K562 (cell line): ENCODE measurements around the gene SPOUT1. TPM values are rescaled to one million over a fixed set of nuclear protein-coding genes. Genes with fewer than 3 reads are reported as not detected.

ENCODE experiments used
- CBX2 ChIP-seq: fragments of 200-600 bp; sonication (generic); IDR thresholded peaks from one replicate; pipeline ENCODE4 v1.6.1; 2012; ENCODE audit warnings: mild to moderate bottlenecking, low read length, inconsistent platforms; ENCODE audit not compliant: insufficient read depth, poor library complexity, severe bottlenecking
- CBX3 ChIP-seq, 2 experiments: IDR thresholded peaks; 1 replicate in 1 of 2; 2 replicates in 1 of 2; pipeline ENCODE4 v1.6.1; 2012; ENCODE audit warnings: inconsistent platforms in 2 of 2, low read length in 2 of 2, borderline replicate concordance in 1 of 2, control low read depth in 1 of 2
- RBM25 ChIP-seq: fragments of 200-400 bp; formaldehyde crosslinking; IDR thresholded peaks from 2 replicates; pipeline ENCODE4 v1.6.1; 2018; ENCODE audit warnings: low read length, low read depth, moderate library complexity; ENCODE audit not compliant: severe bottlenecking
- ZFP1 ChIP-seq: fragments of 450-650 bp; formaldehyde crosslinking; IDR thresholded peaks from 2 replicates; pipeline ENCODE4 v1.4.0; 2020; ENCODE audit warnings: mild to moderate bottlenecking, mixed read lengths
- ZNF57 ChIP-seq: fragments of 450-650 bp; formaldehyde crosslinking; IDR thresholded peaks from 2 replicates; pipeline ENCODE4 v1.4.0; 2020; ENCODE audit warnings: mild to moderate bottlenecking, moderate library complexity
- polyA plus RNA-seq, 8 experiments: library from polyadenylated mRNA; depleted of rRNA in 4 of 8; stranded (reverse) in 5 of 8; unstranded in 3 of 8; fragments of >200 nt; fragmentation: Nextera tagmentation in 2 of 8; fragmentation: Illumina TruSeq in 1 of 8; extraction: Ambion mirVana in 2 of 8; extraction: Trizol in 1 of 8; gene quantifications; 2 replicates each; pipeline versions ENCODE4 v1.2.1 to v1.2.3, GENCODE V29; 2011 to 2014; ENCODE audit warnings: inconsistent platforms in 1 of 8, missing spikeins in 1 of 8
- total RNA-seq, 7 experiments: library from RNA; depleted of rRNA in 6 of 7; stranded (reverse); fragments of >200 nt in 6 of 7; fragmentation: Illumina TruSeq in 2 of 7; extraction: Trizol in 2 of 7; gene quantifications; 2 replicates each; pipeline versions ENCODE4 v1.2.1 to v1.2.3, GENCODE V29; 2011 to 2021; ENCODE audit warnings: low replicate concordance in 1 of 7
- TF ChIP-seq, protein P1 (sequence below): sonication (generic); formaldehyde crosslinking; IDR thresholded peaks from 2 replicates; pipeline ENCODE4 v1.8.0; 2023; ENCODE audit warnings: mild to moderate bottlenecking, missing genetic modification reagents
- TF ChIP-seq, protein P2 (sequence below): sonication (generic); formaldehyde crosslinking; IDR thresholded peaks from 2 replicates; pipeline ENCODE4 v1.8.0; 2022; ENCODE audit warnings: mild to moderate bottlenecking, missing genetic modification reagents

The SPOUT1 gene
- total and polyA plus RNA-seq, 9 of the 15 experiments (the other 6 are each of a cell fraction or from before 2014, with no cell fraction given): 10.6 to 121 (median 37.4) TPM

DNA sequence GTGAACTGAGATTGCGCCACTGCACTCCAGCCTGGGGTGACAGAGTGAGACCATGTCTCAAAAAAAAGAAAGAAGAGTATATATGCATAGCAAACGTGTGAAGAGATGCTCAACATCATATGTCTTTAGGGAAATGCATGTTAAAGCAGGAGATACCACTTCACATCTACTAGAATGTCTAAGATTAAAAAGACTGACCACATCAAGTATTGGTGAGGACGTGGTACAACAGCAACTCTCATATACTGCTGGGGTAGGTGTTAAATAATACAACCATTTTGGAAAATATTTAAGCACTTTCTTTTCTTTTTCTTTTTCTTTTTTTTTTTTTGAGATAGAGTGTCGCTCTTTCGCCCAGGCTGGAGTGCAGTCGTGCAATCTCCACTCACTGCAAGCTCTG is 44.2 kb downstream of the SPOUT1 start (continued):
- TF ChIP-seq, protein P1, sequence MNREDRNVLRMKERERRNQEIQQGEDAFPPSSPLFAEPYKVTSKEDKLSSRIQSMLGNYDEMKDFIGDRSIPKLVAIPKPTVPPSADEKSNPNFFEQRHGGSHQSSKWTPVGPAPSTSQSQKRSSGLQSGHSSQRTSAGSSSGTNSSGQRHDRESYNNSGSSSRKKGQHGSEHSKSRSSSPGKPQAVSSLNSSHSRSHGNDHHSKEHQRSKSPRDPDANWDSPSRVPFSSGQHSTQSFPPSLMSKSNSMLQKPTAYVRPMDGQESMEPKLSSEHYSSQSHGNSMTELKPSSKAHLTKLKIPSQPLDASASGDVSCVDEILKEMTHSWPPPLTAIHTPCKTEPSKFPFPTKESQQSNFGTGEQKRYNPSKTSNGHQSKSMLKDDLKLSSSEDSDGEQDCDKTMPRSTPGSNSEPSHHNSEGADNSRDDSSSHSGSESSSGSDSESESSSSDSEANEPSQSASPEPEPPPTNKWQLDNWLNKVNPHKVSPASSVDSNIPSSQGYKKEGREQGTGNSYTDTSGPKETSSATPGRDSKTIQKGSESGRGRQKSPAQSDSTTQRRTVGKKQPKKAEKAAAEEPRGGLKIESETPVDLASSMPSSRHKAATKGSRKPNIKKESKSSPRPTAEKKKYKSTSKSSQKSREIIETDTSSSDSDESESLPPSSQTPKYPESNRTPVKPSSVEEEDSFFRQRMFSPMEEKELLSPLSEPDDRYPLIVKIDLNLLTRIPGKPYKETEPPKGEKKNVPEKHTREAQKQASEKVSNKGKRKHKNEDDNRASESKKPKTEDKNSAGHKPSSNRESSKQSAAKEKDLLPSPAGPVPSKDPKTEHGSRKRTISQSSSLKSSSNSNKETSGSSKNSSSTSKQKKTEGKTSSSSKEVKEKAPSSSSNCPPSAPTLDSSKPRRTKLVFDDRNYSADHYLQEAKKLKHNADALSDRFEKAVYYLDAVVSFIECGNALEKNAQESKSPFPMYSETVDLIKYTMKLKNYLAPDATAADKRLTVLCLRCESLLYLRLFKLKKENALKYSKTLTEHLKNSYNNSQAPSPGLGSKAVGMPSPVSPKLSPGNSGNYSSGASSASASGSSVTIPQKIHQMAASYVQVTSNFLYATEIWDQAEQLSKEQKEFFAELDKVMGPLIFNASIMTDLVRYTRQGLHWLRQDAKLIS (CRISPR knock-in tag): no peak
- TF ChIP-seq, protein P2, sequence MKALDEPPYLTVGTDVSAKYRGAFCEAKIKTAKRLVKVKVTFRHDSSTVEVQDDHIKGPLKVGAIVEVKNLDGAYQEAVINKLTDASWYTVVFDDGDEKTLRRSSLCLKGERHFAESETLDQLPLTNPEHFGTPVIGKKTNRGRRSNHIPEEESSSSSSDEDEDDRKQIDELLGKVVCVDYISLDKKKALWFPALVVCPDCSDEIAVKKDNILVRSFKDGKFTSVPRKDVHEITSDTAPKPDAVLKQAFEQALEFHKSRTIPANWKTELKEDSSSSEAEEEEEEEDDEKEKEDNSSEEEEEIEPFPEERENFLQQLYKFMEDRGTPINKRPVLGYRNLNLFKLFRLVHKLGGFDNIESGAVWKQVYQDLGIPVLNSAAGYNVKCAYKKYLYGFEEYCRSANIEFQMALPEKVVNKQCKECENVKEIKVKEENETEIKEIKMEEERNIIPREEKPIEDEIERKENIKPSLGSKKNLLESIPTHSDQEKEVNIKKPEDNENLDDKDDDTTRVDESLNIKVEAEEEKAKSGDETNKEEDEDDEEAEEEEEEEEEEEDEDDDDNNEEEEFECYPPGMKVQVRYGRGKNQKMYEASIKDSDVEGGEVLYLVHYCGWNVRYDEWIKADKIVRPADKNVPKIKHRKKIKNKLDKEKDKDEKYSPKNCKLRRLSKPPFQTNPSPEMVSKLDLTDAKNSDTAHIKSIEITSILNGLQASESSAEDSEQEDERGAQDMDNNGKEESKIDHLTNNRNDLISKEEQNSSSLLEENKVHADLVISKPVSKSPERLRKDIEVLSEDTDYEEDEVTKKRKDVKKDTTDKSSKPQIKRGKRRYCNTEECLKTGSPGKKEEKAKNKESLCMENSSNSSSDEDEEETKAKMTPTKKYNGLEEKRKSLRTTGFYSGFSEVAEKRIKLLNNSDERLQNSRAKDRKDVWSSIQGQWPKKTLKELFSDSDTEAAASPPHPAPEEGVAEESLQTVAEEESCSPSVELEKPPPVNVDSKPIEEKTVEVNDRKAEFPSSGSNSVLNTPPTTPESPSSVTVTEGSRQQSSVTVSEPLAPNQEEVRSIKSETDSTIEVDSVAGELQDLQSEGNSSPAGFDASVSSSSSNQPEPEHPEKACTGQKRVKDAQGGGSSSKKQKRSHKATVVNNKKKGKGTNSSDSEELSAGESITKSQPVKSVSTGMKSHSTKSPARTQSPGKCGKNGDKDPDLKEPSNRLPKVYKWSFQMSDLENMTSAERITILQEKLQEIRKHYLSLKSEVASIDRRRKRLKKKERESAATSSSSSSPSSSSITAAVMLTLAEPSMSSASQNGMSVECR: no peak
- TF ChIP-seq RBM25 (peak; percentile 52), CBX3 (IDR thresholded peaks at IDR 0.05; ENCODE audit: borderline replicate concordance in 1 of 2, low read length in 2 of 2) (peak in 1 of 2 experiments; percentile 27; a peak in 1 of 3 replicates), ZFP1 (CRISPR knock-in tag) (no peak), ZNF57 (no peak), CBX2 (no peak)
